Left lung (tissue), 10 donors: ENCODE results near the gene ERBB3. TPM values are rescaled to one million over a fixed set of nuclear protein-coding genes. Genes with fewer than 3 reads are reported as not detected.

Source experiments
- ATAC-seq: fragments of 200-7000 bp; cut with Tn5 transposase; one replicate; pipeline ENCODE4 v1.9.1; 2020; ENCODE audit warnings: moderate library complexity
- DNase-seq, 4 donors: peaks; one replicate each; pipeline ENCODE4 v3.0.0-alpha.2; 2013 to 2020
- H3K27ac ChIP-seq, 2 donors: fragments of 200-600 bp; sonication (generic) in 1 of 2; one replicate each; pipeline versions ENCODE4 v1.5.0 to v1.8.0; 2020 to 2021
- H3K27me3 ChIP-seq, 2 donors: fragments of 200-600 bp; sonication (generic) in 1 of 2; one replicate each; pipeline versions ENCODE4 v1.5.0 to v1.8.0; 2020 to 2021
- H3K36me3 ChIP-seq, 2 donors: fragments of 200-600 bp; sonication (generic) in 1 of 2; one replicate each; pipeline versions ENCODE4 v1.5.0 to v1.8.0; 2020 to 2021
- H3K4me1 ChIP-seq, 2 donors: fragments of 200-600 bp; one replicate each; pipeline ENCODE4 v1.8.0; 2021
- H3K4me3 ChIP-seq, 2 donors: fragments of 200-600 bp; sonication (generic) in 1 of 2; one replicate each; pipeline versions ENCODE4 v1.5.0 to v1.8.0; 2020 to 2021; ENCODE audit warnings: mild to moderate bottlenecking in 1 of 2
- H3K9me3 ChIP-seq, 2 donors: fragments of 200-600 bp; sonication (generic) in 1 of 2; one replicate each; pipeline versions ENCODE4 v1.5.0 to v1.8.0; 2020 to 2021
- intact Hi-C, 2 donors: fragments of 100-400 bp; cut with DNase I; formaldehyde crosslinking; loops; one replicate each; pipeline versions ENCODE4 v1.11.2 to v1.14.2; 2022
- polyA plus RNA-seq, 6 donors: library from polyadenylated mRNA; unstranded; fragments of 120-200 nt; gene quantifications; one replicate each; pipeline ENCODE4 v1.2.1, GENCODE V29; 2013; ENCODE audit not compliant: insufficient read length in 6 of 6
- total RNA-seq, 2 donors: library from RNA; stranded (reverse); fragmentation: NEBNext Ultra II Directional; extraction: Animal tissue kit (Norgen Biotek cat#: 25700); gene quantifications; one replicate each; pipeline ENCODE4 v1.2.1, GENCODE V29; 2021
- TF ChIP-seq, protein P1 (sequence below), 2 donors: fragments of 200-600 bp; sonication (generic) in 1 of 2; IDR thresholded peaks; one replicate each; pipeline versions ENCODE4 v1.5.0 to v1.8.0; 2021; ENCODE audit warnings: antibody characterized with exemption in 2 of 2
- donor health status: DM: no; HTN: yes; CAD: no.
- donor health status: DM: no; HTN: no; CAD: no.

ERBB3 gene
- total and polyA plus RNA-seq, 8 donors: 38.6 to 96.1 (median 82.1) TPM

DNA sequence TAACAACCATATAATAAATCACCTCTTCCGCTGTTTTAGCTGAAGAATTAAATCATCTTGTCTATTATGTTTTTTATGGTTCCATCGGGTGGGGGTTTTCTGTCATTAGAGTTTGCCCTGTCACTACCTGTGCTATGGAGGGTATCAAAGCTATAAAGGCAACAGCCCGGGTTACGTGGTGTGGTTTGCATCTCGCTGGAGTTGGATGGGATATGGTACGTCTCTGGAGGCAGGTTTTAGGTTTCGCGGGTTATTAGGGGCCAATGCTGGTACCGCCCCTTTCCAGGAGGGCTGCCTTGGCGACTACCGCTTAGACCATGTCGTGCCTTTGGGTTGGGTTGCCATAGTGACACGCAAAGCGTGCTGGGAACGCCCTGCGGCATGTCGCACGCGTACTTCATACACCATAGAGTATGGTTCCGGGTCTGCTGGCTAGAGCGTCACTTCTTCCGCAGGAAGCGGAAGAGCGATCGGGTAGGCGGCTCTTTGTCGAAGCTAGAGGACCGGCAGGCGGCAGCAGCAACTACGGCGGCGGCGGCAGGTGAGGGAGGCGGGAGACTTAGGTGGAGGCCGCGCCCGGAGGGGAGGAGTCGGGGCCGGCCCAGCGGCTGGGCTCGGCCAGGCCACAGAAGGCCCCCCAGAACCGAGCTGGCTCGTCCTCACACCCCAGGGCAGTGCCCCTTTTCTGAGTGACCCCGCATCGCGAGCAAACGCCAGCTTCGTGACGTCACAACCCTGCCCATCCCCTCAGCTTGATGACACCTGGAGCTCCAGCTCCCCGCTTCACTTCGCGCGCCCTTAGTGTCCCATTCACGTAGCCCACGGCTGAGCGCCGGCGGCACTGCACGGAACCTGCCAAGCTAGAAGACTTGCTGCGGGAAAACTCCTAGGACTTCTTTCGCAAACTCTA, 38.1 kb downstream of the ERBB3 start, which contains the start of gene ZC3H10:
TSS of gene ZC3H10 (plus strand) at position 489 of the 910 bp plus-strand sequence. CDS start 2,297 bp downstream, outside the sequence.
- peaks cover 0 to 40% of the 10 kb centered on the region in 2 donors for H3K36me3 ChIP-seq
- DNase-seq: peak; percentile 98 to 100 (median 98)
- peak within 1 kb of the TSS; percentile 95 for H3K27ac ChIP-seq
- intact Hi-C loops: no loop called here
- TF ChIP-seq, protein P1, sequence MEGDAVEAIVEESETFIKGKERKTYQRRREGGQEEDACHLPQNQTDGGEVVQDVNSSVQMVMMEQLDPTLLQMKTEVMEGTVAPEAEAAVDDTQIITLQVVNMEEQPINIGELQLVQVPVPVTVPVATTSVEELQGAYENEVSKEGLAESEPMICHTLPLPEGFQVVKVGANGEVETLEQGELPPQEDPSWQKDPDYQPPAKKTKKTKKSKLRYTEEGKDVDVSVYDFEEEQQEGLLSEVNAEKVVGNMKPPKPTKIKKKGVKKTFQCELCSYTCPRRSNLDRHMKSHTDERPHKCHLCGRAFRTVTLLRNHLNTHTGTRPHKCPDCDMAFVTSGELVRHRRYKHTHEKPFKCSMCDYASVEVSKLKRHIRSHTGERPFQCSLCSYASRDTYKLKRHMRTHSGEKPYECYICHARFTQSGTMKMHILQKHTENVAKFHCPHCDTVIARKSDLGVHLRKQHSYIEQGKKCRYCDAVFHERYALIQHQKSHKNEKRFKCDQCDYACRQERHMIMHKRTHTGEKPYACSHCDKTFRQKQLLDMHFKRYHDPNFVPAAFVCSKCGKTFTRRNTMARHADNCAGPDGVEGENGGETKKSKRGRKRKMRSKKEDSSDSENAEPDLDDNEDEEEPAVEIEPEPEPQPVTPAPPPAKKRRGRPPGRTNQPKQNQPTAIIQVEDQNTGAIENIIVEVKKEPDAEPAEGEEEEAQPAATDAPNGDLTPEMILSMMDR (IDR thresholded peaks at IDR 0.05): peak in 1 of 2 donors; percentile 45
- H3K27me3 ChIP-seq: no peaks in the 10 kb centered on the region
- H3K4me3 ChIP-seq: peak within 1 kb of the TSS; percentile 56 to 66
- no peaks in the 10 kb centered on the region for H3K9me3 ChIP-seq
- ATAC-seq: peak; percentile 84
- peaks cover 15 to 38% of the 10 kb centered on the region in 2 donors for H3K4me1 ChIP-seq

DNA sequence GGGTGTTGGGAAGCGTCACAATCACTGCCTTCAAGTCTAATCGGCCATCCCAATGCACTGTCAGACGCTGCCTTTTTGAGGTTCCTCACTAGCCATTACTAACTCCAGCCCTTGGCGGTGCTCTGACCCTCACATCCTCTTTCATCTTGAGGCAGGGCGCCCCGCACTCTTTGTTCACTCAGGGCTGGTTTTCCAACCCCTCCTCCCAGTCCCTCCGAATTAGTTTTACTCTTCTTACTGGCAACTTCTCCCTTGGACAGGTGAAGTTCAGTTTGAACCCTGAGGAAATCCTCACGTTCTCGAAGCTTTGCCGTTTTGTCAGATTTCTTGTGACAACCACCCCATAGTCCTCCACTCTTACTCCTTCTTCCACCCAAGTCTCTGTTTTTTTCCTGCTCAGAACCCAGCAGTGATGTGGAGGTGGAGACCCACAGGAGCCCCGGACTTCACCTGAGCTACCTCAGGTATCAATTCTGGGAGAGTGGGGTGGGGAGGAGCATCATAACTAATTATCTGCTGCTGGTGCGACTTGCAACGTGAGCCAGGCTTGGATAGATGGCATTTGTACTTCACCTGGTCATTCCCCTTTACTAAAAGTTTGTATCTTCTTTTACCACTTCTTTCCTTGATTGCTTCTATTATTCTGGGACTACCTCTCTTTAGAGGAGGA, 38.9 kb downstream of the ERBB3 start:
- Histone ChIP-seq H3K4me1 (peaks cover 15 to 41% of the 10 kb centered on the region in 2 donors), H3K9me3 (no peaks in the 10 kb centered on the region), H3K36me3 (peaks cover 0 to 32% of the 10 kb centered on the region in 2 donors), H3K27ac (peak overlapping the region; percentile 91 to 95), H3K4me3 (peak overlapping the region; percentile 56 to 66), H3K27me3 (no peaks in the 10 kb centered on the region)
- ATAC-seq (peak; percentile 2), DNase-seq (no peak)
- TF ChIP-seq, protein P1 (IDR thresholded peaks at IDR 0.05): no peak
- intact Hi-C loops: no loop called here

DNA sequence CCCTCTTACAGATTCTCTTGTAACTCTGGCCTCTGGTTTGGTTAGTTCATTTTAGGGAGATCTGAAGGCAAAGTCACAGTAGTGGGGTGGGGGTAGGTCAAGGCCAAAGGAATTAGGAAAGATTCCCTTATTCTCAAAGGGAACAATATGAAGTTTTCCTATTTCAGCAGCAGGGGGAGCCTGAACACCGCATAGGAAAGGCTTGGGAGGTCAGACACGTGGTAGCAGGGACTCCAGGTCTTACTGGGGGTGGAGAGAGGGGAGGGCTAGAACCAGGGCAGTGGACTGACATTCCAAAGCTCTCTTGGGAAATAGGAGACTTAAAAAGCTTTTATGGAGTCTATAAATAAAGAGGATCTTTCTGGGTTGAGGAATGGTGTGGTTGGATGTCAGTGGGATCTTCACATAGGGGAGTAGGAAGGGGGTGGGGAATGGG, 39.4 kb downstream of the ERBB3 start:
- H3K4me1 ChIP-seq: peaks cover 15 to 47% of the 10 kb centered on the region in 2 donors
- peak overlapping the region in 1 of 2 donors; percentile 66 for H3K4me3 ChIP-seq
- intact Hi-C loops: no loop called here
- no peaks in the 10 kb centered on the region for H3K9me3 ChIP-seq
- H3K27ac ChIP-seq: peak overlapping the region in 1 of 2 donors; percentile 95
- peak; percentile 56 for ATAC-seq
- H3K36me3 ChIP-seq: peaks cover 0 to 29% of the 10 kb centered on the region in 2 donors
- DNase-seq: peak in 3 of 4 donors; percentile 69 to 92 (median 77)
- TF ChIP-seq, protein P1 (IDR thresholded peaks at IDR 0.05): peak; percentile 64 to 65
- H3K27me3 ChIP-seq: no peaks in the 10 kb centered on the region

DNA sequence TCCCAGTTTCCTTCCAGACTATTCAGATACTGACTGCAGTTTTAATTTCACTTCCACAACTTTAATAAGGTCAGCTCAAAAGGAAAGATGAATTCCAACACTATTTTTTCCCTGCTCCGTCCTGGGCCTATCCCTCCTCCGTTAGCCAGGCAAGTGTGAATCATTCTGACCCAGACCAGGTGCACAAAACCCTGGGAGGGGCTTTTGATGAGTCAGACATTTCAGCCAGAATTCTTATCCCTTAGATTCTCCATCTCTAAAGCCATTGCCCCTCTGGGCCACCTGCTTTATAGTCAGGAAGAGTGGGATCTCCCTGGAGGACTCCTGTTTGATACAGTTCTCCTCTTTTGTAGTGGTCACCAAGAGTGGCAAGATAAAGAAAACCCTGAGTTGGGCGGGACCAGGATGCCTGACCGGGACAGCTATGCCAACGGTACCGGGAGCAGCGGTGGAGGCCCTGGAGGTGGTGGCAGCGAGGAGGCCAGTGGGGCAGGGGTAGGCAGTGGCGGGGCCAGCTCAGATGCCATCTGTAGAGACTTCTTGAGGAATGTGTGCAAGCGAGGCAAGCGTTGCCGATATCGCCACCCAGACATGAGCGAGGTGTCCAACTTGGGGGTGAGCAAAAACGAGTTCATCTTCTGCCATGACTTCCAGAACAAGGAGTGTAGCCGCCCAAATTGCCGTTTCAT, 40.3 kb downstream of the ERBB3 start:
- peak overlapping the region in 1 of 2 donors; percentile 50 for H3K27ac ChIP-seq
- H3K9me3 ChIP-seq: no peaks in the 10 kb centered on the region
- H3K4me3 ChIP-seq: no peak overlapping the region
- peak in 1 of 4 donors; percentile 79 for DNase-seq
- H3K36me3 ChIP-seq: peaks cover 0 to 29% of the 10 kb centered on the region in 2 donors
- ATAC-seq: no peak
- intact Hi-C loops: loop anchor here in 1 of 2 donors (5.0 kb wide), 1 partner anchor 67 kb away; the partner anchor contains the start of gene SMARCC2
- TF ChIP-seq, protein P1 (IDR thresholded peaks at IDR 0.05): no peak
- no peaks in the 10 kb centered on the region for H3K27me3 ChIP-seq
- peaks cover 15 to 49% of the 10 kb centered on the region in 2 donors for H3K4me1 ChIP-seq
